ENCODE data around the gene PRR15.

DNA sequence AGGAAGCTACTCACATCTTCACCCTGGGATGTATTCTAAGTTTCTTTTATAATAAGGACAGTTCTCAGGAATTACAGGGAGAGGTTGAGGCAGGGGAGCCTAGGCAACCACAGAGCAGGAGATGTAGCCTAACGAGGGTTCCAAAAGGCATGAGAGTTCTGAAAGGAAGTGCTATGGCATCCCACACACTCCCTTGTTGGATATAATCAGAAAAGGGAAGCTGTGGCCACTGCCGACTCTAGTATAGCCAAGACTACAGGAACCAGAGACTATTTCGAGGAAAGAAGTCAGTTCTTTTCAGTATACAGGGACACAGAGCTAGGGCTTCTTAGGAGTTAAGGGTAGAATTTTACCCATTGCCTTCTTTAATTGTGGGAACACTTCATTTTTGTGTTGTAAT lies 11.0 kb downstream of the PRR15 start:
- TF ChIP-seq, protein P1, sequence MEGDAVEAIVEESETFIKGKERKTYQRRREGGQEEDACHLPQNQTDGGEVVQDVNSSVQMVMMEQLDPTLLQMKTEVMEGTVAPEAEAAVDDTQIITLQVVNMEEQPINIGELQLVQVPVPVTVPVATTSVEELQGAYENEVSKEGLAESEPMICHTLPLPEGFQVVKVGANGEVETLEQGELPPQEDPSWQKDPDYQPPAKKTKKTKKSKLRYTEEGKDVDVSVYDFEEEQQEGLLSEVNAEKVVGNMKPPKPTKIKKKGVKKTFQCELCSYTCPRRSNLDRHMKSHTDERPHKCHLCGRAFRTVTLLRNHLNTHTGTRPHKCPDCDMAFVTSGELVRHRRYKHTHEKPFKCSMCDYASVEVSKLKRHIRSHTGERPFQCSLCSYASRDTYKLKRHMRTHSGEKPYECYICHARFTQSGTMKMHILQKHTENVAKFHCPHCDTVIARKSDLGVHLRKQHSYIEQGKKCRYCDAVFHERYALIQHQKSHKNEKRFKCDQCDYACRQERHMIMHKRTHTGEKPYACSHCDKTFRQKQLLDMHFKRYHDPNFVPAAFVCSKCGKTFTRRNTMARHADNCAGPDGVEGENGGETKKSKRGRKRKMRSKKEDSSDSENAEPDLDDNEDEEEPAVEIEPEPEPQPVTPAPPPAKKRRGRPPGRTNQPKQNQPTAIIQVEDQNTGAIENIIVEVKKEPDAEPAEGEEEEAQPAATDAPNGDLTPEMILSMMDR (IDR thresholded peaks at IDR 0.05 in 2 of 3, conservative IDR thresholded peaks at IDR 0.05 in 1 of 3; ENCODE audit: borderline replicate concordance in 1 of 3, insufficient read depth in 1 of 3, low read depth in 2 of 3, low read length in 2 of 3), result no peak
- TF ChIP-seq SP1 (IDR thresholded peaks at IDR 0.05; ENCODE audit: low read depth) (no peak), POLR2A (IDR thresholded peaks at IDR 0.05; ENCODE audit: borderline replicate concordance, extremely low read depth, insufficient read depth, insufficient read length) (no peak)
